ENCODE measurements around the gene STAT5B.

DNA sequence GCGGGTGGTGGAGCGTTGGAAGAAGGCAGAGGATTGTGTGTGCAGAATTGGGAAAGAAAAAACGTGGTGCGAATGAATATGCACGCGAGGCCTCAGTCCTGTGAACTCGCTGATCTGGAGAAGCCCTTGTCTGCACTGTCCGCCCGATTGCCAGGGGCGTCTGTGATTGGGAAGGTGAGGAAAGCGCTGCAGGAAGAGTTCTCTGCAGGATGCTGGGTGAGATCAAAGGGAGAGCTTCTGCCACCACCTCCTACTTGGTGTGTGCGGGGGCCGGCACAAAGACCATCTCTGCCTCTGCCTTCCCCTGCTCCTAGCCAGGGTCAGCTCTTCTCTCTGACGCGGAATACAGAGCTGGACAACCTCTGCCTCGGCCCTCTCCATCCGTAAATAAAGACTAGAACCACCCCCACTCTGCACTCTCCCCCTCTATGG is 120.6 kb downstream of the STAT5B start:
- TF ChIP-seq POLR2AphosphoS5 (IDR thresholded peaks at IDR 0.05; ENCODE audit: low read depth, low read length) = no peak
- TF ChIP-seq, protein P1, sequence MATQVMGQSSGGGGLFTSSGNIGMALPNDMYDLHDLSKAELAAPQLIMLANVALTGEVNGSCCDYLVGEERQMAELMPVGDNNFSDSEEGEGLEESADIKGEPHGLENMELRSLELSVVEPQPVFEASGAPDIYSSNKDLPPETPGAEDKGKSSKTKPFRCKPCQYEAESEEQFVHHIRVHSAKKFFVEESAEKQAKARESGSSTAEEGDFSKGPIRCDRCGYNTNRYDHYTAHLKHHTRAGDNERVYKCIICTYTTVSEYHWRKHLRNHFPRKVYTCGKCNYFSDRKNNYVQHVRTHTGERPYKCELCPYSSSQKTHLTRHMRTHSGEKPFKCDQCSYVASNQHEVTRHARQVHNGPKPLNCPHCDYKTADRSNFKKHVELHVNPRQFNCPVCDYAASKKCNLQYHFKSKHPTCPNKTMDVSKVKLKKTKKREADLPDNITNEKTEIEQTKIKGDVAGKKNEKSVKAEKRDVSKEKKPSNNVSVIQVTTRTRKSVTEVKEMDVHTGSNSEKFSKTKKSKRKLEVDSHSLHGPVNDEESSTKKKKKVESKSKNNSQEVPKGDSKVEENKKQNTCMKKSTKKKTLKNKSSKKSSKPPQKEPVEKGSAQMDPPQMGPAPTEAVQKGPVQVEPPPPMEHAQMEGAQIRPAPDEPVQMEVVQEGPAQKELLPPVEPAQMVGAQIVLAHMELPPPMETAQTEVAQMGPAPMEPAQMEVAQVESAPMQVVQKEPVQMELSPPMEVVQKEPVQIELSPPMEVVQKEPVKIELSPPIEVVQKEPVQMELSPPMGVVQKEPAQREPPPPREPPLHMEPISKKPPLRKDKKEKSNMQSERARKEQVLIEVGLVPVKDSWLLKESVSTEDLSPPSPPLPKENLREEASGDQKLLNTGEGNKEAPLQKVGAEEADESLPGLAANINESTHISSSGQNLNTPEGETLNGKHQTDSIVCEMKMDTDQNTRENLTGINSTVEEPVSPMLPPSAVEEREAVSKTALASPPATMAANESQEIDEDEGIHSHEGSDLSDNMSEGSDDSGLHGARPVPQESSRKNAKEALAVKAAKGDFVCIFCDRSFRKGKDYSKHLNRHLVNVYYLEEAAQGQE (IDR thresholded peaks at IDR 0.05; ENCODE audit: insufficient read depth in 1 of 2, low read depth in 2 of 2, low read length in 2 of 2) = no peak
- TF ChIP-seq SIN3A (IDR thresholded peaks at IDR 0.05; ENCODE audit: borderline replicate concordance, insufficient read depth, low read length) = no peak
- no peak for TF ChIP-seq FOXP2 (optimal IDR thresholded peaks at IDR 0.05; ENCODE audit: borderline replicate concordance, extremely low read depth, extremely low read length, insufficient read depth)
